ENCODE data around the gene PRKCB. TPM values are rescaled to one million over a fixed set of nuclear protein-coding genes. Genes with fewer than 3 reads are reported as not detected.

PRKCB gene
- total RNA-seq, 1 experiment from 2014 or later: 0.89 TPM

- ATAC-seq: no peak
- H4K20me1 ChIP-seq (ENCODE audit: insufficient read depth): no peaks in the 10 kb centered on the region
- DNase-seq (ENCODE audit: low read depth, low spot score): no peak
- TF ChIP-seq POLR2AphosphoS5 (IDR thresholded peaks at IDR 0.05; ENCODE audit: low read depth, low read length) (no peak), MAX (IDR thresholded peaks at IDR 0.05) (no peak), CBX3 (IDR thresholded peaks at IDR 0.05; ENCODE audit: low read depth) (no peak), SIN3A (IDR thresholded peaks at IDR 0.05; ENCODE audit: low read depth) (no peak), ZBTB33 (IDR thresholded peaks at IDR 0.05; ENCODE audit: extremely low read depth, insufficient replicate concordance, low read length) (no peak), JUND (IDR thresholded peaks at IDR 0.05) (no peak), TCF7L2 (IDR thresholded peaks at IDR 0.05; ENCODE audit: borderline replicate concordance, extremely low read depth, insufficient read depth, insufficient read length) (no peak), POLR2A (IDR thresholded peaks at IDR 0.05; ENCODE audit: borderline replicate concordance, extremely low read depth, insufficient read depth, insufficient read length) (no peak), CEBPB (IDR thresholded peaks at IDR 0.05; ENCODE audit: low read depth) (no peak), ZNF274 (IDR thresholded peaks at IDR 0.05; ENCODE audit: low read depth, low read length) (no peak), EZH2phosphoT487 (IDR thresholded peaks at IDR 0.05; ENCODE audit: borderline replicate concordance) (no peak), FOSL1 (IDR thresholded peaks at IDR 0.05; ENCODE audit: low read depth) (no peak), EZH2 (IDR thresholded peaks at IDR 0.05) (no peak)
- no peak overlapping the region for H3K4me3 ChIP-seq (replicated peaks in 1 of 2; ENCODE audit: low read depth in 1 of 2, low read length in 2 of 2)
- H3K4me2 ChIP-seq (ENCODE audit: low read length): no peak overlapping the region
- no peaks in the 10 kb centered on the region for H3K4me1 ChIP-seq (ENCODE audit: control insufficient read depth in 1 of 2, insufficient read depth in 2 of 2, low read length in 2 of 2)
- H3K9me2 ChIP-seq (ENCODE audit: insufficient read depth): no peaks in the 10 kb centered on the region
- ChIA-PET POLR2A (no interaction called here), RAD21 (ENCODE audit: low non-redundant PET in 1 of 2, low total read pairs in 2 of 2, uncharacterized antibody in 2 of 2, unreplicated experiment in 2 of 2) (no interaction called here), CTCF (no interaction called here)
- no peak overlapping the region for H3K9ac ChIP-seq (ENCODE audit: low read length)
- intact Hi-C loops (cut with micrococcal nuclease): loop anchor here (10.0 kb wide), 1 partner anchor 183 kb away; no protein-coding TSS in a partner anchor
- H3K36me3 ChIP-seq (ENCODE audit: control insufficient read depth in 1 of 2, insufficient read depth in 2 of 2, low read length in 2 of 2): no peaks in the 10 kb centered on the region
- no TSS peak for BruUV-seq (replicated peaks)
- peaks cover 26% of the 10 kb centered on the region for H3K27me3 ChIP-seq (ENCODE audit: insufficient read depth, low read length)
- H3K27ac ChIP-seq (ENCODE audit: low read depth, low read length): no peak overlapping the region
- no peaks in the 10 kb centered on the region for H3K9me3 ChIP-seq (ENCODE audit: control insufficient read depth in 1 of 2, insufficient read depth in 1 of 2, low read depth in 1 of 2, low read length in 2 of 2)
- H2AFZ ChIP-seq (ENCODE audit: low read depth, low read length, poor library complexity, severe bottlenecking): no peak overlapping the region
- H3K79me2 ChIP-seq (ENCODE audit: insufficient read depth, low read length): no peaks in the 10 kb centered on the region
These were observed 422.2 kb downstream of the PRKCB start for GRCh38 chr16:24257958-24258357.

Data from HCT116 (cell line).